ENCODE measurements around the gene MYO1G. TPM values are rescaled to one million over a fixed set of nuclear protein-coding genes. Genes with fewer than 3 reads are reported as not detected.

Gene MYO1G
- 10 to 100 TPM; 92.9 to 94.2 TPM for total RNA-seq
- 100 to 1,000 TPM; 143 to 168 TPM for polyA plus RNA-seq

DNA sequence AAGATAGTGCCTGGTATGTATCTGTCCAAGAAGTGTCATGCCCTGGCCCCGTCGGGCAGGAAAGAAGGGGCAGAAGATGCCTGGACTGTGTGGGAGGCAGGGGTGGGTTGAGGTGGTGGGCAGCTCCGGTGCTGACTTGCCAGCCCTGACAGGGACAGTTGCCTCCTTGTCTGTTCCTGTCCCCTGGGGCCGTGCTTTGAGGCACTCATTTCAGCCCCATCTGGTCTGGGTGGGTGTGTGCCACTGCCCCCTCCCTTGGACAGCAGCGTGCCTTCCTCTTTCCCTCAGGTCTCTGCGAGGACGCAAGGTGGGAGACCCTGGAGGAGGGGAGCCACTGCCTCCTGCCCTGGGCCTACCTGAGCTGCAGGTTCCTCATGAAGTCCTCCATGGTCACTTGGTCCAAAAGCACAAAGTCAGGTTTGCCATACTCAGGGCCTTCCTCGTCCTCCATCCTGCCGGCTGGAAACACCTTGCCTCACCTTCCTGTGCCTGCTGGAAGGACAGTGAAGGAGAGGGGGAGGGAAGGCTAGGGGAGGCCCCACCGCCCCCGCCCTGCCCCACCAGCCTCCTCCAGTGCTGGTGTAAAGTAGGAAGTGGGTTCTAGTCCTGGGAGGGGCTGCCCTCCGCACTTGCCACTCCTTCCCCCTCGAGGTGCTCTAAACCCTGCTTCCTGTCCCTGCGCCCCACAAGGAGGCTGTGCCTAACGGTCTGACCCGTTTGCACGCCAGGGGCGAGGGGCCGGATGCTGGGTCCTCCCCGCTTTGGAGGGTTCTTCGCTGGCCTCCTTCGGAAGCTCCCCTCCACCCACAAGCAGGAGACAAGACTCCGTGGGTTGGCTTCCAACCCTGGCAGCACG is at the start of gene MYO1G:
MYO1G (minus strand) TSS at position 505 of the 856 bp plus-strand sequence; CDS start at position 451, 54 bp downstream.
- H3K4me3 ChIP-seq (ENCODE audit: low read length in 2 of 2), result peak within 1 kb of the TSS; percentile 67 to 77
- peaks cover 47% of the 10 kb centered on the region for H3K36me3 ChIP-seq (ENCODE audit: insufficient read depth, low read length)
- Mint-ChIP-seq H3K36me3 (peaks cover 28 to 71% of the 10 kb centered on the region in 2 donors), H3K9me3 (no peaks in the 10 kb centered on the region), H3K4me3 (peak within 1 kb of the TSS; percentile 95 to 99 (median 98)), H3K27ac (peak within 1 kb of the TSS; percentile 96 to 99 (median 98)), H3K27me3 (no peaks in the 10 kb centered on the region), H3K4me1 (peaks cover 37 to 100% (median 65%) of the 10 kb centered on the region in 4 donors)
- CTCF ChIA-PET (ENCODE audit: partially characterized antibody), result interaction anchor here (1.2 to 10.6 kb wide), 7 partner anchors 18 to 156 kb away, joined by 3 to 239 read pairs (median 7); partner anchors contain the start of gene CCM2
- POLR2A ChIA-PET (ENCODE audit: partially characterized antibody), result interaction anchor here (0.5 to 21.9 kb wide), 19 partner anchors 14 to 1328 kb away, joined by 3 to 551 read pairs (median 5); partner anchors contain the start of genes CCM2, H2AZ2, OGDH and PPIA
- peaks cover 78% of the 10 kb centered on the region for H3K4me1 ChIP-seq (ENCODE audit: insufficient read depth, low read length)
- H3K9me3 ChIP-seq (ENCODE audit: control insufficient read depth in 1 of 2, low read length in 2 of 2), result no peaks in the 10 kb centered on the region
- DNase-seq, result peak; percentile 90 to 97 (median 92)
- H3K27ac ChIP-seq (ENCODE audit: low read depth, low read length), result peak within 1 kb of the TSS; percentile 85
- H3K27me3 ChIP-seq (ENCODE audit: insufficient read depth, low read length), result no peaks in the 10 kb centered on the region
- intact Hi-C loops (cut with micrococcal nuclease), result loop anchor here (1.0 kb wide), 3 partner anchors 21 to 133 kb away; partner anchors contain the start of gene TBRG4

DNA sequence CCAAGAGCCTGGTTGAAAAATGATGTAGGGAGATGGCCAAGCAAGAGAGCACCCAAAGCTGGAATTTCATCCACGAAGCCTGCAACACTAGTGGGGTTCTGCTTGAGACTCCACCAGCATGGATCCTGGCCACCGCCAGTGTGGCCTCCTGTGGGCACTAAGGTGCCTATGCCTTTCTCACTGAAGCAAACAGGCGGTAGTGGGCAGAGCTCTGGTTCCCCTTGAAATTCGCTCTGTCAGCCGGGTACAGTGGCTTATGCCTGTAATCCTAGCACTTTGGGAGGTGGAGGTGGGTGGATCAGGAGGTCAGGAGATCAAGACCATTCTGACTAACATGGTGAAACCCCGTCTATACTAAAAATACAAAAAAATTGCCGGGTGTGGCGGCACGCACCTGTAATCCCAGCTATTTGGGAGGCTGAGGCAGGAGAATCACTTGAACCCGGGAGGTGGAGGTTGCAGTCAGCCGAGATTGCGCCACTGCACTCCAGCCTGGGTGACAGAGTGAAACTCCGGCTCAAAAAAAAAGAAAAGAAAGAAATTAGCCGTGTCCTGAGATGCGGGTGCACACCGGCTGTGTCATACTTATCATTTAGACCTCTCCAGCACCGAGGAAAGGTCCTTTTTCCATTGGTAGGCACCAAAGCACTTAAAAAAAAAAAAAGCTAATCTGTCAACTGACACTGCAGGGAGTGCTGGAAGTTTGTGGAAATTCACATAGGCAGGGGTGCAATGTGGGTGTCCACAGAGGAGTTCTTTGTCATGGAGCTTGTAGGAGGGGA is 49.5 kb upstream of the MYO1G start:
- DNase-seq, result peak in 1 of 5 donors; percentile 17
- intact Hi-C loops (cut with micrococcal nuclease), result loop anchor here (2.0 to 5.0 kb wide), 2 partner anchors 18 to 34 kb away; no protein-coding TSS in a partner anchor
- peak overlapping the region; percentile 97 for H3K4me3 ChIP-seq (ENCODE audit: low read length in 2 of 2)
- H3K4me1 ChIP-seq (ENCODE audit: insufficient read depth, low read length), result peaks cover 85% of the 10 kb centered on the region
- H3K9me3 Mint-ChIP-seq, result no peaks in the 10 kb centered on the region
- no peaks in the 10 kb centered on the region for H3K9me3 ChIP-seq (ENCODE audit: control insufficient read depth in 1 of 2, low read length in 2 of 2)
- peaks cover 44 to 88% (median 57%) of the 10 kb centered on the region in 4 donors for H3K4me1 Mint-ChIP-seq
- H3K4me3 Mint-ChIP-seq, result peak overlapping the region; percentile 88 to 98 (median 95)
- peak overlapping the region; percentile 82 for H3K27ac ChIP-seq (ENCODE audit: low read depth, low read length)
- no peaks in the 10 kb centered on the region for H3K27me3 Mint-ChIP-seq
- peak overlapping the region; percentile 88 to 97 (median 92) for H3K27ac Mint-ChIP-seq
- ChIA-PET CTCF (ENCODE audit: partially characterized antibody) (interaction anchor here (0.9 to 5.6 kb wide), 13 partner anchors 8 to 108 kb away, joined by 3 to 120 read pairs (median 6); partner anchors contain the start of genes CCM2 and MYO1G), POLR2A (ENCODE audit: partially characterized antibody) (interaction anchor here (0.6 to 19.7 kb wide), 26 partner anchors 8 to 446 kb away, joined by 3 to 551 read pairs (median 8); partner anchors contain the start of genes CCM2, H2AZ2, MYO1G and NACAD)
- no peaks in the 10 kb centered on the region for H3K27me3 ChIP-seq (ENCODE audit: insufficient read depth, low read length)
- H3K36me3 ChIP-seq (ENCODE audit: insufficient read depth, low read length), result peaks cover 3% of the 10 kb centered on the region
- H3K36me3 Mint-ChIP-seq, result peaks cover 33 to 45% of the 10 kb centered on the region in 2 donors

DNA sequence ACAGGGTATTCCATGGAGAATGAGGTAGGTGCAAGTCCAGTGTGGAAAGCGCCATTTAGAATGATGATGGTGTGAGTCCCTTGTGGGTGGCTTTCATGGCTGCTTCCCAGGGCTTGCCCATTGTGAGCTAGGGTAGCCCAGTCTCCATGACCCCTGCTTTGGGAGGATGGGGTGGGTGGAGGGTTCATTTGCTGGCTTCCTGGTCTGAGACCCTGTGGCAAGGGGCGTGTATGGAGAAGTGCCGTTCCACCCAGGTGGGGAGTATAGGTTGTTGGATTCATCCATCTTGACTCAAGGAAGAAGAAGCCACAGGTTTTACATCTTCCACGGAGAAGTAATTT is 48.9 kb upstream of the MYO1G start:
- H3K4me1 Mint-ChIP-seq, result peaks cover 41 to 83% (median 56%) of the 10 kb centered on the region in 4 donors
- peak overlapping the region; percentile 82 for H3K27ac ChIP-seq (ENCODE audit: low read depth, low read length)

DNA sequence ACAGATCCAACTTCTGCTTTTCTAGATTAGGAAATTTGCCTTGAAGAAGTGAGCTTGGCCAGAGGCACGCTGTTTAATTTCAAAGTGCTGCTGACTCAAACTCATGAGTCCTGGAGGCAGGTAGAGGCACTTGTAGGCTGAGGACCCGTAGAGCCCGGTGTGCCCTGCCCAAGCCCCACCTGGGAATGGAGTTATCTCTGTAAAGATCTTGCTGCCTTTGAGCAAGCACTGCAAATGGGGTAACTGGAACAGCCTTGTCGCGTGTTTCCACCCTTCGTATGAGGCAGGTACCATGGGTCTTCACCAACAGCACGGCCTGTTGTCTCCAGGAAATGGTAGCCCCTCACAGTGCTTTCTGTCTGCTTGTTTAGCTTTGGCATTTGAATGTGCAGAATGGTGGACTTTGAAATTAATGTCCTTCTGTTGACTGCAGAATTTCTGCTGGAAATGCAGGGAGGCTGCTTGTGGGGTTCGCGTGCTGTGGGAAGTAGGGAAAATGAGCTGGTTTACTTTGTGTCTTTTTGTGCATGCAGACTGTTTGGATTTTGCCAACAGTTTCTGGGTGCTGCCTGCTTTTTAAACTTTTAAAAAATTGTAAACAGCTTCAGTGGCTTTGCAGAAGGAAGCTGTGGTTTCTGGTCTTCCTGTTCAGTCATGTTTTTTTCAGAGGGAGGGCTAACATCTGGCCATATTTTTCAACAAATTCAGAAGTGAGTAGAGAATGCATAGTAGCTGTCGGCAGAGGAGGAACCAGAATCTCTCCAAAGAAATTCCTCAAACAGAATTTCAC is 48.4 kb upstream of the MYO1G start:
- peak overlapping the region; percentile 88 to 97 (median 92) for H3K27ac Mint-ChIP-seq
- H3K4me1 Mint-ChIP-seq, result peaks cover 37 to 78% (median 51%) of the 10 kb centered on the region in 4 donors
- peaks cover 26 to 37% of the 10 kb centered on the region in 2 donors for H3K36me3 Mint-ChIP-seq
- CTCF ChIA-PET (ENCODE audit: partially characterized antibody), result interaction anchor here (1.1 to 5.6 kb wide), 12 partner anchors 10 to 109 kb away, joined by 3 to 120 read pairs (median 6); partner anchors contain the start of genes CCM2 and MYO1G
- DNase-seq, result peak; percentile 65 to 76 (median 67)
- Histone ChIP-seq H3K4me3 (ENCODE audit: low read length in 2 of 2) (peak overlapping the region; percentile 97), H3K4me1 (ENCODE audit: insufficient read depth, low read length) (peaks cover 73% of the 10 kb centered on the region), H3K27ac (ENCODE audit: low read depth, low read length) (peak overlapping the region; percentile 82), H3K27me3 (ENCODE audit: insufficient read depth, low read length) (no peaks in the 10 kb centered on the region), H3K9me3 (ENCODE audit: control insufficient read depth in 1 of 2, low read length in 2 of 2) (no peaks in the 10 kb centered on the region), H3K36me3 (ENCODE audit: insufficient read depth, low read length) (peaks cover 3% of the 10 kb centered on the region)
- no peaks in the 10 kb centered on the region for H3K9me3 Mint-ChIP-seq
- POLR2A ChIA-PET (ENCODE audit: partially characterized antibody), result interaction anchor here (0.7 to 19.7 kb wide), 24 partner anchors 10 to 445 kb away, joined by 3 to 551 read pairs (median 9); partner anchors contain the start of genes CCM2, H2AZ2, MYO1G and OGDH
- intact Hi-C loops (cut with micrococcal nuclease), result loop anchor here (1.0 to 5.0 kb wide), 4 partner anchors 26 to 109 kb away; partner anchors contain the start of gene MYO1G
- H3K27me3 Mint-ChIP-seq, result no peaks in the 10 kb centered on the region
- H3K4me3 Mint-ChIP-seq, result peak overlapping the region; percentile 88 to 98 (median 95)

More for the DNA sequence above, 48.9 kb upstream of the MYO1G start:
- H3K27me3 ChIP-seq (ENCODE audit: insufficient read depth, low read length), result no peaks in the 10 kb centered on the region
- no peak for DNase-seq
- peaks cover 3% of the 10 kb centered on the region for H3K36me3 ChIP-seq (ENCODE audit: insufficient read depth, low read length)
- Mint-ChIP-seq H3K27ac (peak overlapping the region; percentile 88 to 97 (median 92)), H3K4me3 (peak overlapping the region; percentile 88 to 98 (median 95)), H3K27me3 (no peaks in the 10 kb centered on the region), H3K9me3 (no peaks in the 10 kb centered on the region), H3K36me3 (peaks cover 29 to 40% of the 10 kb centered on the region in 2 donors)
- H3K4me1 ChIP-seq (ENCODE audit: insufficient read depth, low read length), result peaks cover 79% of the 10 kb centered on the region
- no peaks in the 10 kb centered on the region for H3K9me3 ChIP-seq (ENCODE audit: control insufficient read depth in 1 of 2, low read length in 2 of 2)
- ChIA-PET CTCF (ENCODE audit: partially characterized antibody) (interaction anchor here (1.1 to 5.6 kb wide), 12 partner anchors 8 to 109 kb away, joined by 3 to 120 read pairs (median 7); partner anchors contain the start of genes CCM2 and MYO1G), POLR2A (ENCODE audit: partially characterized antibody) (interaction anchor here (0.7 to 19.7 kb wide), 26 partner anchors 9 to 446 kb away, joined by 3 to 551 read pairs (median 8); partner anchors contain the start of genes CCM2, H2AZ2, MYO1G and NACAD)
- peak overlapping the region; percentile 97 for H3K4me3 ChIP-seq (ENCODE audit: low read length in 2 of 2)
- intact Hi-C loops (cut with micrococcal nuclease), result loop anchor here (1.0 to 5.0 kb wide), 5 partner anchors 19 to 109 kb away; partner anchors contain the start of gene MYO1G

DNA sequence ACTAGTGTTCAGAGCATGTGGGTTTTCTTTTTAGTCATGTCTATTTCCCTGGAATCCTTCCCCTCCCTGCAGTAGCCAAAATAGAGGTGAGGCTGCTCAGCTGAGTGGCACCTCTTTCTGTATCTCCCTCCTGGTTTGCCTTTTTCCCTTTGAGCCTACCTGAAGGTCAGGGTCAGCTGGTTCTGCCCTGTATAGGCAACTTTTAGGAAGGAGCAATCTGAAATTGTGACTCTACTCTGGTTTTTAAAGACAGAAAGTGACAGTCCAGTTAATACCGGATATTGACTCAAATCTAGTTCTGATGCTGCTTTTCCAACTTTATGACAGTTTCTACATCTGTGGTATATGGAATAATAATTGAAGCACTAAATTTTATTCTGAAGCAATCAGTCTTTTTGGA is 47.2 kb upstream of the MYO1G start:
- Mint-ChIP-seq H3K36me3 (peaks cover 26 to 37% of the 10 kb centered on the region in 2 donors), H3K27ac (peak overlapping the region; percentile 86 to 95 (median 88)), H3K27me3 (no peaks in the 10 kb centered on the region), H3K4me1 (peaks cover 38 to 79% (median 53%) of the 10 kb centered on the region in 4 donors), H3K4me3 (peak overlapping the region; percentile 37 to 77 (median 68)), H3K9me3 (no peaks in the 10 kb centered on the region)
- peaks cover 3% of the 10 kb centered on the region for H3K36me3 ChIP-seq (ENCODE audit: insufficient read depth, low read length)
- H3K9me3 ChIP-seq (ENCODE audit: control insufficient read depth in 1 of 2, low read length in 2 of 2), result no peaks in the 10 kb centered on the region
- no peak overlapping the region for H3K4me3 ChIP-seq (ENCODE audit: low read length in 2 of 2)
- ChIA-PET CTCF (ENCODE audit: partially characterized antibody) (interaction anchor here (1.9 to 5.6 kb wide), 3 partner anchors 24 to 50 kb away, joined by 6 to 120 read pairs (median 57); partner anchors contain the start of genes CCM2 and MYO1G), POLR2A (ENCODE audit: partially characterized antibody) (interaction anchor here (0.7 to 19.7 kb wide), 9 partner anchors 10 to 140 kb away, joined by 3 to 551 read pairs (median 5); partner anchors contain the start of genes CCM2, MYO1G and PURB)
- peak overlapping the region; percentile 59 for H3K27ac ChIP-seq (ENCODE audit: low read depth, low read length)
- intact Hi-C loops (cut with micrococcal nuclease), result loop anchor here (5.0 kb wide), 1 partner anchor 36 kb away; no protein-coding TSS in a partner anchor
- H3K4me1 ChIP-seq (ENCODE audit: insufficient read depth, low read length), result peaks cover 62% of the 10 kb centered on the region
- no peak for DNase-seq
- no peaks in the 10 kb centered on the region for H3K27me3 ChIP-seq (ENCODE audit: insufficient read depth, low read length)
